ENCODE results near the gene SFRP2.

SFRP2 gene, protein sequence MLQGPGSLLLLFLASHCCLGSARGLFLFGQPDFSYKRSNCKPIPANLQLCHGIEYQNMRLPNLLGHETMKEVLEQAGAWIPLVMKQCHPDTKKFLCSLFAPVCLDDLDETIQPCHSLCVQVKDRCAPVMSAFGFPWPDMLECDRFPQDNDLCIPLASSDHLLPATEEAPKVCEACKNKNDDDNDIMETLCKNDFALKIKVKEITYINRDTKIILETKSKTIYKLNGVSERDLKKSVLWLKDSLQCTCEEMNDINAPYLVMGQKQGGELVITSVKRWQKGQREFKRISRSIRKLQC

DNA sequence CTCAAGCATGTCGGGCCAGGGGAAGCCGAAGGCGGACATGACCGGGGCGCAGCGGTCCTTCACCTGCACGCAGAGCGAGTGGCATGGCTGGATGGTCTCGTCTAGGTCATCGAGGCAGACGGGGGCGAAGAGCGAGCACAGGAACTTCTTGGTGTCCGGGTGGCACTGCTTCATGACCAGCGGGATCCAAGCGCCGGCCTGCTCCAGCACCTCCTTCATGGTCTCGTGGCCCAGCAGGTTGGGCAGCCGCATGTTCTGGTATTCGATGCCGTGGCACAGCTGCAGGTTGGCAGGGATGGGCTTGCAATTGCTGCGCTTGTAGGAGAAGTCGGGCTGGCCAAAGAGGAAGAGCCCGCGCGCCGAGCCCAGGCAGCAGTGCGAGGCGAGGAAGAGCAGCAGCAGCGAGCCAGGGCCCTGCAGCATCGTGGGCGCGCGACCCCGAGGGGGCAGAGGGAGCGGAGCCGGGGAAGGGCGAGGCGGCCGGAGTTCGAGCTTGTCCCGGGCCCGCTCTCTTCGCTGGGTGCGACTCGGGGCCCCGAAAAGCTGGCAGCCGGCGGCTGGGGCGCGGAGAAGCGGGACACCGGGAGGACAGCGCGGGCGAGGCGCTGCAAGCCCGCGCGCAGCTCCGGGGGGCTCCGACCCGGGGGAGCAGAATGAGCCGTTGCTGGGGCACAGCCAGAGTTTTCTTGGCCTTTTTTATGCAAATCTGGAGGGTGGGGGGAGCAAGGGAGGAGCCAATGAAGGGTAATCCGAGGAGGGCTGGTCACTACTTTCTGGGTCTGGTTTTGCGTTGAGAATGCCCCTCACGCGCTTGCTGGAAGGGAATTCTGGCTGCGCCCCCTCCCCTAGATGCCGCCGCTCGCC is at the start of gene SFRP2:
SFRP2 (minus strand) TSS at position 671 of the 864 bp plus-strand sequence; CDS start at position 423, 248 bp downstream.
- no peak for DNase-seq (ENCODE audit: low read depth)

DNA sequence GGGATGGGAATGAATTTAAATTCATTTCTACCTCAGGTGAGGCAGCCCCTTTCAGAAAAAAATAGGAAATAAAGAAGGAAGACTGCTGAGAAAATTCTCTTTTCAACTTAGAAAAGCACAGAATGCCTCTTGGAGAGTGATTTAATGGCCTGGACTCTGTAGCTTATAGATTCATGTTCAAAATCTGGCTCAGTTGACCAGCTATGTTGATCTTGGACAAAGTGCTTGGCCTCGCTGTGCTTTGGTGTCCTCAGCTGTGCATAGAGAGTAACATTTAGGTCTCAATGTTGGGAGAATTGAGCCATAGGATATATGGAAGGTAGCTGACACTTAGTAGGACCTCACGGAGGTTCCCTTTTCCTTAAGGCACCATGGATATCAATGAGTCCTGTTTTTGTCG is 49.7 kb upstream of the SFRP2 start:
- no peak for DNase-seq (ENCODE audit: low read depth)

DNA sequence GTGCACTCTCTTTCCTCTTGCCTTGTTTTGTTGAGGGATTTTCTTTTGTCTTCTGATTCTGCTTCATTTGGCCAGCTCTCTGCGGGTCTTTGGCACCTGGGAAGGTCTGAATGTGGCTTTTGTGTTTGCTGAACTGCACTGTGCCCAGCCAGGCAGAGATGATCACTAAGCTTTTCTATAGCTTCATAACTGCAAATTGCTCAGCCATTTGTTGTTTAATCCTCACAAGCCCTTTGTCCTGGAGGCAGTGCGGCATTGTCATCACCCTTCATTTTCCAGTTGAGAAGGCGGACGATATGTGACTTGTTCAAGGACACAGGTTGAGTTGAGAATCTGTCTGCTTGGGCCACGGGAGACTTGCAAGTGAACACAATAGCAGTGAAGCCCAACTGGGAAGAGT is 46.0 kb upstream of the SFRP2 start:
- no peak for DNase-seq (ENCODE audit: low read depth)

DNA sequence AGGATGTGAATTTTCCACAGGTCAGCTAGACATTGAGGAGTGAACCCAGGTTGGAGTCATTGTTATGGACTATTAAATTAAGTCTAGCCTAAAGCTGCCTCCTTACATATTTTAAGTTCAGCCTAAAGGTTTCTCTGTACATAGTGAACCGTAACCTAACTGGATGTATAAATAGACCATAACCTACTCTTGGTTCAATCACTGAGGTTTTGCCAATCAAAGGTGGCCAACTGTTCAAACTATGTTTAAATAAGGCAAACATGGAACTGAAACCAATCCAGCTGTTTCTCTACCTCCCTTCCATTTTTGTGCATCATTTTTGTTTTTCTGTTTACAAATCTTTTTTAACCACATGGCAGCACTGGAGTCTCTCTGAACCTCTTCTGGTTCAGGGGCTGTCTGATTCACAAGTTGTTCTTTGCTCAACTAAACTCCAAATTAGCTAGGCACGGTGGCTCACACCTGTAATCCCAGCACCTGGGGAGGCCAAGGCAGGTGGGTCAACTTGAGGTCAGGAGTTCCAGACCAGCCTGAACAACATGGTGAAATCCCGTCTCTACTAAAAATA is 43.9 kb upstream of the SFRP2 start:
- no peak for DNase-seq (ENCODE audit: low read depth)

DNA sequence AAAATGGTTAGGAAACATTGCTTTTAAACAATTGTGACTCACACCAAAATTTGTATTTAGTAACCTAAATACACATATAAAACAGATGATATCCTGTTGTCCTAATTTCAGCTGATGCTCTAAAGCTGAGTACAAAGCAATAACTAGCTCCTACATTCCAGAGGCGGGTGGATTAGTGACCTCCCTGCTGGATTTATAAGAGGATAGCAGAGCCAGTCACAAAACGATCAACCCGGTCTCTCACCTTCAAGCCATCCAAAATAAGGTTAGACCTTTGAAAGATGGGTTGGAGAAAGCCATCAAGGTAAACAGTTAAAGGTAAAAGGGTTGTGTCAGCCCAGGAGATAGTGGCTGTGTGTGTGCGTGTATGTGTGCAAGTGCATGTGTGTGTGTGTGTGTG is 43.2 kb upstream of the SFRP2 start:
- DNase-seq (ENCODE audit: low read depth) = no peak

DNA sequence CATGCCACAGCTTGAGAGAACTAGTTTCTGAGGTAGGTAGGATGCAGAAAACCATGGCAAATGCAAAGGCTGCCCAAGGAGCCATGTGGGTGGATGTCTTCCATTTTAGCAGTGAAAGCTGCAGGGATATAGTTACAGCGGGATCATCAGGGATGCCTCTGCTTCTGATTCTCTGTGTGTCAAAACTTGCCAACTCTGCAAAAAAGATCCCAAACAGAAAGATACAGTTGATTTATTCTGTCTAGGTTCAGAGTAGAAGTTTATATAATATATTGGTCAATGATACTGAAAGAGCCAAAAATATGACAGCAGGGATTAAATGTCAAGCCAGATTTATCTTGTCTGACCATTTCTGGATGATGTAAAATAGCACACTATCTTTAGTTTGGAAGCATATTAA is 42.4 kb upstream of the SFRP2 start:
- no peak for DNase-seq (ENCODE audit: low read depth)

DNA sequence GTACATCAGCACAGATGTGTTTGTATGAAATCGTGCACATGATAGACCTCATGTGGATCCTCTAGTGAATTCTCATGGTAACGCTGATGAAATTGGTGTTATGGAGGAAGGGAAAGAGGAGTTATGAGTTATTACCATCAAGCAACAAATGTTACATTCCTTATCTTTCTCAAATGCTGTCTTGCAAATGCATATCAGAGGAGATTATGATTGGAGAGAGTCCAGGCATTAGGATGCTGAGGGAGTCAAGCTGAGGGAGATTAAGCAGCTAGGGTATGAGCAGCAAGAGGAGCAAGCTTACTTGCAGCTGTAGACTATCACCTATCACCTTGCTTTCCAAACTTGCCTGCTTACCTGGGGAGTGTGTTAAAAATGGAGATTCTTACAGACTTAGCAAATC is 36.8 kb upstream of the SFRP2 start:
- no peak for DNase-seq (ENCODE audit: low read depth)

DNA sequence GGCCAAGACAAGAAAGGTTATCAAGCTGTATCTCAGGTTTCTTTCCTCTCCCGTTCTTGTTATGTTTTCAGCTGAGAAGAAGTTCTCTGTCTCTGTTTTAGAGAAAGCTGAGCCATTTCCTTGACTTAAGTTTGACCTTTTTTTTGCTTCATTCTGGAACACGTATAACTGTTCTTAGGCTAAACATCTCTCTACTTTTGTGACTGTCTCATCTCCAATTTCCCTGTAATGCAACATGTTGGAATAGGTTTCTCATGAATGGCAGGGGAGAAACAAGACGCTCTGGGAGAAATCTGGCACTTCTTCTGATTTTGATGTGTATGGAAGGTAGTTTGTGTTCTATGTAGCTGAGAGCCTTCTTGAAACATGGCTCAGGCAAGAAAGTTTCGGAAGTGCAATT is 36.2 kb upstream of the SFRP2 start:
- DNase-seq (ENCODE audit: low read depth) = no peak

DNA sequence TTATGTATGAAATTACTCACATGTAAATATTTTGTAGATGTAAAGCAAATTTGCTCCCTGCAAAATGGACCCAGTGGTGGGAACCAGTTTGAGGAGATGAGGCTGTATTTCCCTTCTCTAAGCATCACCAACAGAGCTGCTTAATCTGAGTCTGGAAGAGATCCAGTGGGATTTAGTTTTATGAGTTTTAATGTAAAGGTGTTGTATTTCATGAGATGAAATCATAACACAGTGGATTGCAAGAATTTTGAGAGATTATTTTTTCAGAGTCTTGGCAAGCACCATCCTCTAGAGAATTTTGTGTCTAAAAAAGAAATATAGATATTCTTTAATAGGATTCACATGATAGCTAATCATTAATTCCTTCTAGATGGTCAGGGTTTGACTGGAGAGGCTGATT is 35.6 kb upstream of the SFRP2 start:
- no peak for DNase-seq (ENCODE audit: low read depth)

DNA sequence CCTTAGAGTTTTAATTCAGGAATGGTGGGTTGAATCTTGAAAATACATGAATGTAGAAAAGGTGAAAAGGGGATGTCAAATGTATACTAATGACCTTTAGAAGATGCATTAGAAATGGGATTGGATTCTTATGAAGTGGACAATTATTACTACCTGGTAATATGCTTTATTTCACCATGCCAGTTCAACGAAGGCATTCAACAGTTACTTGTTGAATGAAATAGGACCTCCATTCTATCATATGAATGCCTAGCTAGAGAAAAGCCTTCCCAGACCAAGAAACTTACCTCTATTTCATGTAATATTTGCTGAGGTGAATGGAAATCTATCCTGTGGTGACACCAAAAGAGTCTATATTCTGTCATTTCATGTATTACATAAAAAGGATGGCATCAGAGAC is 34.6 kb upstream of the SFRP2 start:
- no peak for DNase-seq (ENCODE audit: low read depth)

DNA sequence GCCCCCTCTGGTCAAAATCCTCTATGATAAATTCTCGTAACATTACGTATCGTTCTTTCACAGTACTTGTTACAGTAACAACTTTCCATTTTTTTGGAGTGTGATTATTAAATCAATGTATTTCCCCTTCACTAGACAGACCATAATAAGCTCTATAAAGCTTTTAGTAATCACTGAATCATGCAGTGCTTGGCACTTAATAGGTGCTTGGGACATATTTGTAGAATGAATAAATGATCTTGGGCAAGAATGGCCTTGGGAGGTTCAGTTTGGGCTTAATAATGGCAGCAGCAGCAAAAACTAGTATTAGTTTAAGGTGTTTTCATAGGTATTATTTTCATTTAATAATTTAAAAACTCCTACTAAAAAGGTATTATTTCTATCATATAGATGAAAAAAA is 33.4 kb upstream of the SFRP2 start:
- DNase-seq (ENCODE audit: low read depth) = no peak

DNA sequence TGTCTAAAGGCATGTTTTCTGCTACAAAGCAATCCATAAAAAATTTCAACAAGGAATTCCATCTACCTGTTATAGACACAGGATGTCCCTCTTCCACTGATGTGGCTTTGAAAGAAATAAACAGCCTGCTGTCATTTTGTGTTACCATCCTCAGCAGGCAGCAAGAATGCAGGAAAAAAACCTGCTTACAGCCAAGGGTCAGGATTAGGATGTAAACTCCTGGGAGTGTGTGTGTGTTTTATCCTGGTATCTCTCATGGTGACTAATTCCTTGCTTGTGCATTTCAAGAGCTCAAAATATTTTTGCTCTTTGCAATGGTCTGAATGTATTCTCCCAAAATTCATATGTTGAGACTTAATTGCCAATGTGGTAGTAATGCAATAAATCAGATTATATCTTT is 28.6 kb upstream of the SFRP2 start:
- no peak for DNase-seq (ENCODE audit: low read depth)

DNA sequence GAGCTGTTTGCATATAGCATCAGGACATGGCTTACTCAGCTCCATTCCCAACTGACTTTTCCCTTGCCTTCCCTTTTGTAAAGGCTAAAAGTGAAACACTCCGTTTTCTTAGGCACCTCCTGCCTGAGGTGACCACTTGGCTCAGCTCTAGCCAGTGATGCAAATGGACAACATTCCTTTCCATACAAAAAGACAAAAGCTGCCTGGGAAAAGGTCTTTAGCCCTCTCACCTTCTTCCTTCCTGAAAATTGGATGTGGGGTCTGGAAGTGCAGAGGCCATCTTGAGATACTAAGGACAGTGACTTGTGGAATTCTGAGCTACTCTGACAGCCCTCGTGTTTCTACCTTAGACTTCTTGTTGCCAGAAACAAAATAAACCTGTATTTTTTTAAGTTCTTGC is 27.7 kb upstream of the SFRP2 start:
- DNase-seq (ENCODE audit: low read depth) = no peak

DNA sequence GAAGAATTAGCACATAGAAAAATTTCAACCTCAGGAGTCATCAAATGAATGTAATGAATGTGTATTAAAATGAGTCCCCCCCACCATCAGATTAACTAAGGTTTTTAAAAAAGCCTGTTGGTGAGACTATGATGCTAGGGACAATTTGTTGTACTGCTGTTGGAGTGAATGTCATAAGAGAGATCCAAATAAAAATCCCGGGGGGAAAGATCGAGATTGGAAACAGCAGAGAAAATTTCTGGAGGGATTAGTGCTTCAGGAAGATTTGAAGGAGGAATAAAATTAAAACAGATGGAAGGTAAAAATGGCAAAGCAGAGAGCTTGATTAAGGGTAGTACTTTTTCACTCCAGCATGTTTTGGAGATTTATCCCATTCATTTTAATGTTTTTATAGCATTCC is 25.9 kb upstream of the SFRP2 start:
- no peak for DNase-seq (ENCODE audit: low read depth)

DNA sequence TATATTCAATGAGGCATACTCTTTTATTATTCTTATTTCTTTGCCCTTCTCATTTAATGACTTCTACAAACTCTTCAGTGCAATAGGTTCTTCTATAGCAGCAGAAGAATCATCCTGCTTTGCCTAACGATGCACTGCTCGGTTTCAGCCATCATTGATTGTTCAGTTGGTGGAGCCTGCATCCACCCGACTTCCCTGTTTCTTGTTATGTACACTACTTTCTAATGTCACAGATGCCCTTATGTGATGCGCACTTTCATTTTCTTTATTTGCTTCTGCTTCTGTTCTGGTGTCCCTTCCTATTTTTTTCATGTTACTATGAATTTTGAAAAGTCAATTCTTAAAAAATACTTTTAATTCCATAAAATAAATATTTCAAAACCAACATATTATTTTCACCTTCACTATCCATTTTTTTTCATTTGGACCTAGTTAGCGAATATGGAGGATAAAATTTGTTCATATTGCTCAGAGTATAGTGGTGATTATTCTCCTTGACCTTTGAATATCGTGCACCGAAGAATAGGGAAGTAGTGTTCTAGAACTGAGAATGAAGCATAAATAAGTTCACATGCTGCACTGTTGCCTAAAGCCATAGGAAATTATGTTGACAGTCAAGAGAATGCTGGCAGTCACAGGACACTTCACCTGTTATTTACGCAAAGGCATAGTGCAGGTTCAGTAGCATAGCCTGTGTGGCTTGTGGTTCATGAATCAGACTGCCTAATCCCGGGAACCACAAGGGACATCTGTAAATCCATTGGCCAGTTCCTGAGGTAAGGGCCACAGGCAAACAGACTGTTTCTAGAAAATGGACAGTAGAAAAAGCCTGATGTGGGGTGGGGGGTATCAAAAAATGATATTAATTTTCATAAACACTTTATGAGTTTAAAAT is 21.3 kb upstream of the SFRP2 start:
- DNase-seq (ENCODE audit: low read depth) = no peak

DNA sequence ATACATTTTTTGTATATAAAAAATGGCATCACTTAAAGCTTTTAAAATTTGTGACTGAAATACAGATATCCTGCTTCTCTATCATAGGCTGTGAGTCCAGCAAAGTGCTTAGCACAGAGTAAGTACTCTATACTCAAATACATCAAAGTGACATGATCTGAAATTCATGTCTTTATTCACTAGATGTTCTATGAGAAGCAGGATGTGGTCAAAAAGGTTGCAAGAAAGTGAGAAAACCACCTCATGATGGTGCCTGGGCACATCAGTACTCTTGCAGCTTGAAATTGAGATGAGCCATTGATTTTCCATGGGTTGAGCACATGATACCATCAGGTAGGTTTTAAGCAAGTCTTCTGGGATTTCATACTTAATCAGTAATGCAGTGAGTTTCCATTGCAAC is 20.4 kb upstream of the SFRP2 start:
- DNase-seq (ENCODE audit: low read depth) = no peak

DNA sequence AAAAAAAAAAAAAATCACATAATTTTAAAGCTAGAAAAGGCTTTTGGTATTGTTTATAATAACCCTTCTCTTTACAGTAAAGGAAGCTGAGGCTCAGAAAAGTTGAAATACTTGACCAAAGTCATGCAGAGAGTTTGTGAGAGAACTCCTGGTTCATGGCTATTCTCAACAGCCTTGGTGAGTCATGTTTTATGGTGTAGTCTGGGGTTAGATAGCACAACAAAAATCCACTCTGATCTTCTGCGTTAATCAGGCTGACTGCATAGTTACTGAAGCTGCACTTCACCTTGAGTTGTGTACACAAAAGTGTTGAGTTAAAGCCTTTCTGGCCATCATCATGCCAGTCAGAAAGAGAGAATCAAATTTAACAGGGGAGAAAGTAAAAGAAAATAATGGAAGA is 19.3 kb upstream of the SFRP2 start:
- DNase-seq (ENCODE audit: low read depth) = no peak

DNA sequence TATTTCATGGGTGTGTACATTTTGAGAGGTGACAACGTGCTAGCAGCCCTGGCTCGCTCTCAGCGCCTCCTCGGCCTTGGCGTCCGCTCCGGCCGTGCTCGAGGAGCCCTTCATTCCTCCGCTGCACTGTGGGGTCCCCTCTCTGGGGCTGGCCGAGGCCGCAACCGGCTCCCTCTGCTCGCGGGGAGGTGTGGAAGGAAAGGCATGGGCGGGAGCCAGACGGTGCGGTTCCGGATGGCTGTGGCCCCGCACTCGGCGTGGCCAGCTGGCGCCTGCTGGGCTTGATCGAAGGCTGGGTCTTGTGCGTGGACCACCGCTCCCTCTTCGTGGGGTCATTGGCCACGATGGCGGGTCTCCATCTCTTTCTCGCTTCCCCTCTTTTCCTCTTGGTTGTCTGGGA is 17.2 kb upstream of the SFRP2 start:
- no peak for DNase-seq (ENCODE audit: low read depth)

DNA sequence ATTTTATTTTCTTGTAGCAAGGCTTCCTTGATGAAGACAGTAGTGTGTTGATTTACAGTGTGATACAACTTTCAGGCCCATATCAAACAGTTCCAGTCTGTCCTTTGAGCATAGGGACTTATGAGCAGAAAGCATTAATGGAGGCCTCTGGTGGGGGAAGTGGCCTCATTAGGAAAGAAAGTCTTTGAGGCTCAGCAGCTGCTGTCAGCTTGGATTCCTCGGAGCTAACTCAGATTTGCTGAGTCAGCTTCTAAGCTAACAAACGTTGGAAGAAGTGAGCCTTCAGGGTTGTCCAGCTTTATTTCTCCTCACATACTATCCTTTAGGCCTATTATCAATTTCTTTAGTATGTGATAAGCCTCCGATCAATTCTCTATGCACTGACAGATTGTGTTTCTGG is 15.8 kb upstream of the SFRP2 start:
- DNase-seq (ENCODE audit: low read depth) = no peak

DNA sequence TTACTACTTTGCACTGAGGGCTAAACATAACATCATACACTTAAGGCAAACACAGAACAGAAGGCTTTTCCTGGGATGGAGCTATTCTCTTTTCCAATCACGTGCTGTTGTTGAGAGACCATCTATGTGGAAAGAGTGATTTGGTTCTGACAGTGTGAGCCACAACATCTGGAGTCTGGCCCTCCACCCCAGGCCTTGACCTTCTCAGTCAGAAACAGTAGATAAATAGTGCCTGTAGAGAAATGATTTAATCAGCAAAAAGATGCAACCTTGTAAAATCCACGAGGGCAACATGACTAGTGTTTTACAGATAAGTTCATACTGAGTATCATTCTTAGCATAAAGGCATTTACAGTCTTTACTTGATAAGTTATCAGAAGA is 10.8 kb upstream of the SFRP2 start:
- DNase-seq (ENCODE audit: low read depth) = no peak

DNA sequence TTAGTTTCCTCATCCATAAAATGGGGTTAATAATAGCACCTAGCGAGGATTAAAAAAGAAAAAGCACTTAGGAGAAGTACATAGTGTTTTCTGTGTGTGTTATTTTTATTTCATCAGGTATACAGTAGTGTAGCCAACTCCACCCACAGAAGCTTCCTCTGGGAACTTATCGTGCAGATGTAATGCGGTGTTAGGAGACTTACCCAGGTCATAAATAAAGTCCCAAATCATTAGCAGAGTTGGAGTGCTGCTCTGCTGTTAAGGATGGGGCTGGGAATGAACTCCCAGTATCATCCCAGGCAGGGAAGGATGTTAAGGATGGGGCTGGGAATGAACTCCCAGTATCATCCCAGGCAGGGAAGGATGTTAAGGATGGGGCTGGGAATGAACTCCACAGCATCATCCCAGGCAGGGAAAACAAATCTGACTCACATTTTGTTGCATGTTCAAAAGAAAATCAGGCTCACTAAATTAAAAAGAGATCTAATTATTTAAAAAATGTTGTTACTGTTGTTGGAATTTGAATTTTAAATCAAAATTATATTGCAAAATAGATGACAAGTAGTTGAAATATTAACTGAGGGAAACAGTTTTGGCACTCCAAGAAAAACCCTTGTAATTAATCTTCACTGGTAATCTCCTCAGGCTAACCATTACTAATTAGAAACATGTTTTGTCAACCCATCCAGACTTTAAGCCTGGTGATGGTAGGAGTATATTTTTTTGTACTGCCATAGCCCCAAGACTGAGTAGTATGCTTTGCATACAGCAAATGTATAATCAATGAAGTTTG is 10.2 kb upstream of the SFRP2 start:
- no peak for DNase-seq (ENCODE audit: low read depth)

DNA sequence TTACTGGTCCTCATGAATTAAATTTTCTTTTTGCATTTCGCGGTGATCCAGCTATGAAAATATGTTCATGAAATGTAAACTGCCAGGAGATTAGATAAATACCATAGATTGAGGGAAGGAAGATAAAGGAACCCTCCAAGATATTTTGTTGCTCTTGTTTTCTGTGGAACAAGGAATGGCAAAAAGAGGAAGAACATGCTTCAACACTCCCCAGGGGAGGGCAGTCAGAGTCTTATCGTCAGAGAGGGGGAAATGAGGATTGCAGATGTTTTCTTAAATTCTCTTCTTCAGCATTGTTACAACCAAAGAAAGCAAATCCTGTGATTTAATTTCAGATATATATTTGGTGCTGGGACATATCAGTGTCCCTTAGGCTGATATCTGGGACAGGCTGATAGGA is 9.5 kb upstream of the SFRP2 start:
- DNase-seq (ENCODE audit: low read depth) = no peak

All from stimulated activated CD8-positive, alpha-beta memory T cell treated with anti-CD3 and anti-CD28 coated beads, Interleukin-15, amount 100 ng/mL, for 1 hour (primary cell).